Measurements from ENCODE around the gene SMG5.

Gene SMG5

DNA sequence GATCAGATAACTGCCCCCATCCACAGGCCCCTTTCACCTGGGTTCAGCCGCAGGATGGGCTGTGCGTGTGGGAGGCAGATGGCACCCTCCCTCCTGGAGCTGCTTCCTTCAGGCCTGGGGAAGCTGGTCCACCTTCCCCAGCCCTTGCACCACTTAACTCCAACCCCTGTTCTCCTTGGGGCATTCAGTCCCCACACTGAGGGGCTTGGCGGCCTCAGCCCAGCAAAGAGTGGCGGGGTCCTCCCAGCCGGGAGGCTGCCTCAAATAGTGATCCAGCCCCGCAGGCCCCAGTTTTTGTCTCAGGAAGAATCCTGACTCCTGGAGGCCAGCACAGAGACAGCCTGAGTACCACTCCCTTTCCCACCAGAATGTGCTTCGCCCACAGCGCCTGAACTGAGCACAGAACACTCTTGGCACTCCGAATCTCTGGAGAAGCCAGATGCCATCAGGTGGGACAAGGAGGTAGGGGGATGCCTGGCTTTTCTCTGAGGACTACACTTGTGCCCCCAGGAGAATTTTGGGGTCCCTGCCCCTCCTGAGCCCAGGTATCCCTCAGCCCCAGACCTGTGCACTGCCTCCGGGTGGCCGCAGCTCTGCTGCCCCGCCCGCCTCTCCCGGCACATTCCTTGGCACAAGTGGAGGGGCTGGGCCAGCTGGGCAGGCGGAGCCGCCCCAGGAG lies 35.7 kb downstream of the SMG5 start:
- TF ChIP-seq, protein P1, sequence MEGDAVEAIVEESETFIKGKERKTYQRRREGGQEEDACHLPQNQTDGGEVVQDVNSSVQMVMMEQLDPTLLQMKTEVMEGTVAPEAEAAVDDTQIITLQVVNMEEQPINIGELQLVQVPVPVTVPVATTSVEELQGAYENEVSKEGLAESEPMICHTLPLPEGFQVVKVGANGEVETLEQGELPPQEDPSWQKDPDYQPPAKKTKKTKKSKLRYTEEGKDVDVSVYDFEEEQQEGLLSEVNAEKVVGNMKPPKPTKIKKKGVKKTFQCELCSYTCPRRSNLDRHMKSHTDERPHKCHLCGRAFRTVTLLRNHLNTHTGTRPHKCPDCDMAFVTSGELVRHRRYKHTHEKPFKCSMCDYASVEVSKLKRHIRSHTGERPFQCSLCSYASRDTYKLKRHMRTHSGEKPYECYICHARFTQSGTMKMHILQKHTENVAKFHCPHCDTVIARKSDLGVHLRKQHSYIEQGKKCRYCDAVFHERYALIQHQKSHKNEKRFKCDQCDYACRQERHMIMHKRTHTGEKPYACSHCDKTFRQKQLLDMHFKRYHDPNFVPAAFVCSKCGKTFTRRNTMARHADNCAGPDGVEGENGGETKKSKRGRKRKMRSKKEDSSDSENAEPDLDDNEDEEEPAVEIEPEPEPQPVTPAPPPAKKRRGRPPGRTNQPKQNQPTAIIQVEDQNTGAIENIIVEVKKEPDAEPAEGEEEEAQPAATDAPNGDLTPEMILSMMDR (IDR thresholded peaks at IDR 0.05; ENCODE audit: control insufficient read depth, extremely low read depth, insufficient read depth) = no peak
- no peak for DNase-seq (ENCODE audit: low read depth)
- no peak overlapping the region for H3K4me3 ChIP-seq (ENCODE audit: low read depth, low read length)

- no peak for DNase-seq (ENCODE audit: low read depth)
- H3K4me3 ChIP-seq (ENCODE audit: low read depth, low read length) = no peak overlapping the region
- TF ChIP-seq, protein P1 (IDR thresholded peaks at IDR 0.05; ENCODE audit: control insufficient read depth, extremely low read depth, insufficient read depth) = no peak
Measured at GRCh38 chr1:156246241-156246780, 36.3 kb downstream of the SMG5 start.

DNA sequence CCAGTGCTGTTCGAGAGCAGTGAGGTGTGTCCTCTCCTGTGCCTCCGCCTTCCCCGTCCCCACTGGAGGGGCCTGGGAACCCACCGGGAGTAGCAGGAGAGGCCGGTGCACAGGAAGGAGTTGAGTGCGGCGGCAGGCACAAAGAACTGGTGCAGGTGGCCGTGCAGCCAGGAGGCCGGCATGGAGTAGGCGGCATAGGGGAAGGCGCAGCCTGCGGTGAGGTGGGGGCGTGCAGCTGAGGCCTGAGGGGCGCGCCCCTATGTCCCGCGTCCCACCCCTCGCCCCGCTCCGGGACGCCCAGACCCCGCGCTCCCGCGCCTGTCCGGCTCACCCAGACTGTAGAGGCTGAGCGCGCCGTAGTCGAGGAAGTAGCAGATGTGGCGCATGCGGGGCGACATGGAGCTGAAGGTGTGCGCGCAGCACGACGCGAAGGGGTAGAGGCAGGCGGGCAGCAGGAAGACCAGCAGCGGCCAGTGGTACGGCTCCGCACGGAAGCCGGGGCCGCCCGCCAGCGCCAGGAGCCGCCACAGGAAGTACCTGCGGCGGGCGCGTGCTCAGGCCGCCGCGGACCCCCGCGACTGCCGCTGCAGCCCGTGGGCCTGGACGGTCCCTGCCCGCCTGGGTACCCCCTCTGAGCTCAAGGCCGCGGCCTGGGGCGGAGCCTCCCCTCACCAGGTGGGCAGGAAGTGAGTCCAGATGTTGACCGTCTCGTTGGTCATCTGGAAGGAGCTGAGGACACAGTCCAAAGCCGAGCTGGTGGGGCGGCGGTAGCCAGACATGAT lies 37.0 kb downstream of the SMG5 start:
- TF ChIP-seq, protein P1 (IDR thresholded peaks at IDR 0.05; ENCODE audit: control insufficient read depth, extremely low read depth, insufficient read depth) = no peak
- H3K4me3 ChIP-seq (ENCODE audit: low read depth, low read length) = no peak overlapping the region
- DNase-seq (ENCODE audit: low read depth) = no peak

DNA sequence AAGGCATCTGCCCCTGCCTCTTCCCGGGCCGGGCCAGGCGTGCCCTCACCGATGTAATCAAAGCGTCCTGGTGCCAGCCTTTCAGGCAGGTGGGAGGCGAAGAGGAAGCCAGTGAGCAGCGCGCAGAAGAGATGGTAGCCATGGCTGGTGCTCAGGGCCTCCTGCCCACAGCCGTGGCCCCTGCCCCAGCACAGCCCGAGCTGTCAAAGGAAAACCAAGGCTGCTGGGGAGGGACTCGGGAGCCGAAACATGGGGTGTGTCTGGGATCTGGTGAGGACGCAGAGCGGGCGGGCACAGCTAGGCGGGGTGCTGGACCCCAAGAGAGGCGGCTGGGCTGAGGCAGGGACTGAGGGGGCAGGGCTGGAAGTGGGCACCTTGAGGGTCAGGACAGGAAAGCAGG lies 37.9 kb downstream of the SMG5 start:
- no peak overlapping the region for H3K4me3 ChIP-seq (ENCODE audit: low read depth, low read length)
- TF ChIP-seq, protein P1 (IDR thresholded peaks at IDR 0.05; ENCODE audit: control insufficient read depth, extremely low read depth, insufficient read depth) = no peak
- DNase-seq (ENCODE audit: low read depth) = no peak

- TF ChIP-seq, protein P1 (IDR thresholded peaks at IDR 0.05; ENCODE audit: control insufficient read depth, extremely low read depth, insufficient read depth) = no peak
- DNase-seq (ENCODE audit: low read depth) = no peak
Measured at GRCh38 chr1:156244126-156244525, 38.5 kb downstream of the SMG5 start.

DNA sequence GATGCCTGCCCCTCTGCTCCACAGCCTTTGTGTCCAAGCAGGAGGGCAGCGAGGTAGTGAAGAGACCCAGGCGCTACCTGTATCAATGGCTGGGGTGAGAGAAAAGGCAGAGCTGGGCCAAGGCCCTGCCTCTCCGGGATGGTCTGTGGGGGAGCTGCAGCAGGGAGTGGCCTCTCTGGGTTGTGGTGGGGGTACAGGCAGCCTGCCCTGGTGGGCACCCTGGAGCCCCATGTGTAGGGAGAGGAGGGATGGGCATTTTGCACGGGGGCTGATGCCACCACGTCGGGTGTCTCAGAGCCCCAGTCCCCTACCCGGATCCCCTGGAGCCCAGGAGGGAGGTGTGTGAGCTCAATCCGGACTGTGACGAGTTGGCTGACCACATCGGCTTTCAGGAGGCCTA lies 39.9 kb downstream of the SMG5 start:
- TF ChIP-seq, protein P1 (IDR thresholded peaks at IDR 0.05; ENCODE audit: control insufficient read depth, extremely low read depth, insufficient read depth) = no peak
- DNase-seq (ENCODE audit: low read depth) = no peak
- H3K4me3 ChIP-seq (ENCODE audit: low read depth, low read length) = no peak overlapping the region

More at GRCh38 chr1:156244126-156244525, 38.5 kb downstream of the SMG5 start:
- no peak overlapping the region for H3K4me3 ChIP-seq (ENCODE audit: low read depth, low read length)
